GM18520 (cell line): ENCODE data around the gene EPHA2.
"Not testable (repeated sequence)": the region's sequence is repeated elsewhere in the genome, so short reads cannot be mapped to it uniquely, and the experiment has no call there.

Source experiments
- ATAC-seq: cut with Tn5 transposase; IDR thresholded peaks from one replicate; pipeline ENCODE4 v1.9.1; 2021; ENCODE audit not compliant: unreplicated experiment

EPHA2 gene

GRCh38 chr1:16155537-16156410, at the start of gene EPHA2:
TSS of gene EPHA2 (minus strand) at chr1:16156069. CDS start at chr1:16155932, 137 bp downstream.
- no peak for ATAC-seq

- ATAC-seq, result no peak
Measured at GRCh38 chr1:16205334-16205671, 49.4 kb upstream of the EPHA2 start.

GRCh38 chr1:16204634-16205333, 48.9 kb upstream of the EPHA2 start:
- no peak for ATAC-seq

- ATAC-seq, result no peak
Measured at GRCh38 chr1:16204216-16204615, 48.3 kb upstream of the EPHA2 start.

- no peak for ATAC-seq
Measured at GRCh38 chr1:16203550-16203949, 47.7 kb upstream of the EPHA2 start.

- no peak for ATAC-seq
Measured at GRCh38 chr1:16202281-16203210, 46.7 kb upstream of the EPHA2 start.

GRCh38 chr1:16199700-16200099, 43.8 kb upstream of the EPHA2 start:
- no peak for ATAC-seq

GRCh38 chr1:16199157-16199501, 43.3 kb upstream of the EPHA2 start:
- ATAC-seq, result no peak

GRCh38 chr1:16198444-16199156, 42.7 kb upstream of the EPHA2 start:
- no peak for ATAC-seq

GRCh38 chr1:16196874-16197273, 41.0 kb upstream of the EPHA2 start:
- ATAC-seq, result no peak

- ATAC-seq, result not testable (repeated sequence)
Measured at GRCh38 chr1:16196139-16196538, 40.3 kb upstream of the EPHA2 start.

GRCh38 chr1:16195518-16195905, 39.6 kb upstream of the EPHA2 start:
- ATAC-seq, result no peak

- no peak for ATAC-seq
Measured at GRCh38 chr1:16191916-16192546, 36.2 kb upstream of the EPHA2 start.

- no peak for ATAC-seq
Measured at GRCh38 chr1:16191309-16191708, 35.4 kb upstream of the EPHA2 start.

GRCh38 chr1:16189921-16190621, 34.2 kb upstream of the EPHA2 start:
- ATAC-seq, result no peak

GRCh38 chr1:16189003-16189402, 33.1 kb upstream of the EPHA2 start:
- no peak for ATAC-seq

- ATAC-seq, result no peak
Measured at GRCh38 chr1:16187748-16188401, 32.0 kb upstream of the EPHA2 start.

GRCh38 chr1:16186655-16187235, 30.9 kb upstream of the EPHA2 start:
- ATAC-seq, result no peak
